Lung (tissue), 12 donors: Measurements from ENCODE around the gene ALKAL2. TPM values are rescaled to one million over a fixed set of nuclear protein-coding genes. Genes with fewer than 3 reads are reported as not detected.
A peak's percentile ranks its signal among the peaks of the same experiment; 100 is the strongest.

Source experiments
- ATAC-seq: fragments of 200-7000 bp; cut with Tn5 transposase; one replicate; pipeline ENCODE4 v1.9.1; 2020; ENCODE audit warnings: moderate number of reproducible peaks; ENCODE audit not compliant: insufficient read depth, low FRiP score
- DNase-seq, 3 donors: peaks; one replicate each; pipeline ENCODE4 v3.0.0-alpha.2; 2013 to 2017
- H3K27ac ChIP-seq, 2 donors: one replicate each; pipeline ENCODE4 v1.5.1; 2013; ENCODE audit warnings: mild to moderate bottlenecking in 2 of 2, moderate library complexity in 2 of 2, control low read depth in 1 of 2, inconsistent platforms in 1 of 2, low read depth in 1 of 2, low read length in 1 of 2
- H3K27me3 ChIP-seq, 3 donors: one replicate each; pipeline ENCODE4 v1.5.1; 2013; ENCODE audit warnings: low read length in 2 of 3; ENCODE audit not compliant: control insufficient read depth in 3 of 3, insufficient read depth in 3 of 3
- H3K36me3 ChIP-seq, 4 donors: one replicate each; pipeline ENCODE4 v1.5.1; 2013; ENCODE audit warnings: low read length in 4 of 4, mild to moderate bottlenecking in 1 of 4, moderate library complexity in 1 of 4; ENCODE audit not compliant: control insufficient read depth in 4 of 4, insufficient read depth in 4 of 4
- H3K4me1 ChIP-seq, 5 donors: one replicate each; pipeline ENCODE4 v1.5.1; 2013; ENCODE audit warnings: low read length in 5 of 5, mild to moderate bottlenecking in 2 of 5, moderate library complexity in 1 of 5; ENCODE audit not compliant: control insufficient read depth in 5 of 5, insufficient read depth in 5 of 5
- H3K4me3 ChIP-seq: one replicate; pipeline ENCODE4 v1.5.1; 2013; ENCODE audit warnings: mild to moderate bottlenecking, control low read depth, moderate library complexity
- H3K9ac ChIP-seq, 2 donors: one replicate each; pipeline ENCODE4 v1.5.1; 2013; ENCODE audit warnings: low read length in 2 of 2, control low read depth in 1 of 2; ENCODE audit not compliant: insufficient read depth in 1 of 2
- H3K9me3 ChIP-seq, 4 donors: one replicate each; pipeline ENCODE4 v1.5.1; 2013; ENCODE audit warnings: low read length in 3 of 4, mild to moderate bottlenecking in 1 of 4, moderate library complexity in 1 of 4; ENCODE audit not compliant: control insufficient read depth in 4 of 4, insufficient read depth in 3 of 4
- CTCF ChIP-seq: IDR thresholded peaks from 2 replicates; pipeline ENCODE4 v1.5.1; 2012; ENCODE audit warnings: mild to moderate bottlenecking; ENCODE audit errors: control extremely low read depth, extremely low read depth
- whole genome bisulfite sequencing, 2 donors: extraction: QIAGEN DNeasy Blood & Tissue Kit; methylation state at CpG; one replicate each; pipeline ENCODE4 v1.1.7; 2013; 5-methylcytosine and 5-hydroxymethylcytosine counted together
- polyA plus RNA-seq, 2 donors: library from polyadenylated mRNA; stranded (reverse); fragments of 200-250 nt; gene quantifications; one replicate each; pipeline ENCODE4 v1.2.1, GENCODE V29; 2013
- total RNA-seq, 2 donors: library from RNA; depleted of rRNA in 1 of 2; stranded (reverse); fragments of >200 nt in 1 of 2; gene quantifications; one replicate each; pipeline ENCODE4 v1.2.1, GENCODE V29; 2014 to 2021
- donor health status: control.
- donor health status: control.
- donor health status: Bipolar disorder and iron deficiency.
- donor health status: healthy.
- donor health status: DM: yes; HTN: yes; CAD: no.

The ALKAL2 gene
- total and polyA plus RNA-seq, 4 donors: 13.4 to 31.3 (median 19.1) TPM

DNA sequence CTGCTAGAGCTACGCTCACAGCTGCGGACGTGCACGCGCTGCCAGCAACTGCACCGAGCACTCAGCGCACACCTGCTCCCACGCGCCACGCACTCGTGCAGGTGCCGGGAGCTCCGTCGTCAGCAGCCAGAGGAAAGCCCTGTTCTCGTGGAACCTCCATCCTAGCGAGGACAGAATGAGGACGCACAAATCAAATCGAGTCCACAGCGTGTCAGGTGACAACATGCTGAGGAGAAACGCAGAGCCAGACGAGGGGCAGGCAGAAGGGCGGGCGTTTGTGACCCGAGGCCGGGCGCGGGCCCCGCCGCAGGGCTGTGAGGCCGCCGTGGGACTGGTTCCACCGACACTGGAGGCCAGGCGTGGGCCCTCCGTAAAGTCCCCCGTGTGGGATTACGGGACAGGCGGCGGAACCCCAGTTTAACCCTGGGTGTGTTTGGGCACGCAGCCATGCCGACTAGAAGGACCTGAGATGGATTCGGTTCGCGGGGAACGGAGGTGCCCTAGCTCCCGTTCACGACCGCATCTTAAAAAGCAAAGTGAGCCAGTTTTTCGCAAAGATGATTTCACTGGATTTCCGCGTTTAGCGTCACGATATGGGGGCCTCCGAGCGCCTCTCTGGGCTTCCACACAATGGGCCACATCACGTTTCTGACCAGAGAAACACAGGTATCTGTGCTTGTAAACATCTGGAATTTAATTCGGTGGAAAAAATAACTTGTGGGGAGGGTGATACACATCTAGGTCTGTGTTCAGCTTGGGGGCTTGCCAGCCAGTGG is 26.9 kb upstream of the ALKAL2 start:
- DNase-seq (no peak), ATAC-seq (no peak)
- Histone ChIP-seq H3K27ac (no peak overlapping the region), H3K36me3 (no peaks in the 10 kb centered on the region), H3K9me3 (peaks cover 0 to 2% (median 0%) of the 10 kb centered on the region in 4 donors), H3K27me3 (no peaks in the 10 kb centered on the region), H3K9ac (no peak overlapping the region), H3K4me3 (no peak overlapping the region), H3K4me1 (peaks cover 0 to 6% (median 0%) of the 10 kb centered on the region in 5 donors)
- TF ChIP-seq CTCF: no peak
- 93 to 95% methylated on average over 56 of the region's 56 CpGs for WGBS, 2 donors

GRCh38 chr2:313991-314390 is 26.1 kb upstream of the ALKAL2 start:
- H3K4me1 ChIP-seq: peaks cover 0 to 6% (median 0%) of the 10 kb centered on the region in 5 donors
- no peak for ATAC-seq
- 72 to 85% methylated on average over 14 of the region's 14 CpGs for WGBS, 2 donors
- no peak overlapping the region for H3K4me3 ChIP-seq
- H3K27me3 ChIP-seq: no peaks in the 10 kb centered on the region
- no peak for TF ChIP-seq CTCF
- DNase-seq: peak in 2 of 3 donors; percentile 20 to 32
- no peaks in the 10 kb centered on the region for H3K36me3 ChIP-seq
- H3K27ac ChIP-seq: no peak overlapping the region
- H3K9ac ChIP-seq: no peak overlapping the region
- peaks cover 0 to 2% (median 0%) of the 10 kb centered on the region in 4 donors for H3K9me3 ChIP-seq

DNA sequence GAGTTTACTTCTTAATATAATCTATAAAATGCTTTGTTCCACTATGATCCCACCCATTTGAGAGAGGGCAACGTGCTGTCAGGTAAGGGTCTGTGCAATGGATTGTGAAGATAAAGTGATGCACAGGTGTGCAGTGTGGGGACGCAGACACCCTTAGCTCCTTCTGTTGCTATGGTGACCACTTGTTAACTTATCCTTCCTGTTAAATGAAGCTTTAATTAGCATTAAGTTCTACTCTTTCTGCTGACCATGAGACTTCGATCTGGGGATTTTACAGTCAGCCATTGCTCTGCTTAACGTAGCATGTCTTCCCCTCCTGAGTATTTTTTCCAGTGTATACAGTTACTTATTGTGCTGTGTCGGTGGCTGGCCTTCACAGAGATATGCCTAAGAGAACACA is 23.1 kb upstream of the ALKAL2 start:
- Histone ChIP-seq H3K4me1 (peaks cover 0 to 6% (median 0%) of the 10 kb centered on the region in 5 donors), H3K4me3 (no peak overlapping the region), H3K36me3 (no peaks in the 10 kb centered on the region), H3K27me3 (no peaks in the 10 kb centered on the region), H3K27ac (no peak overlapping the region), H3K9ac (no peak overlapping the region), H3K9me3 (no peaks in the 10 kb centered on the region)
- DNase-seq (no peak), ATAC-seq (no peak)
- 85 to 86% methylated on average over 5 of the region's 5 CpGs for WGBS, 2 donors
- TF ChIP-seq CTCF: no peak
